Pancreas (tissue), 10 donors: ENCODE measurements around the gene RNPEPL1. TPM values are rescaled to one million over a fixed set of nuclear protein-coding genes. Genes with fewer than 3 reads are reported as not detected.

Experiments used
- ATAC-seq, 4 donors: fragments of 200-7000 bp; cut with Tn5 transposase; one replicate each; pipeline versions ENCODE4 v1.8.0 to v1.9.1; 2020; ENCODE audit warnings: mild to moderate bottlenecking in 4 of 4, moderate library complexity in 4 of 4
- DNase-seq, 6 donors: peaks; one replicate each; pipeline ENCODE4 v3.0.0-alpha.2; 2020
- FAIRE-seq: peaks from 2 replicates; lab custom pipeline; 2012; peaks lifted over from hg19 to GRCh38; lab: Jason Lieb, UNC
- H3K27ac ChIP-seq, 4 donors: fragments of 200-600 bp; sonication (generic); 1 replicate in 3 of 4; 2 replicates in 1 of 4; pipeline versions ENCODE4 v1.5.0 to v1.8.0; 2020
- H3K27me3 ChIP-seq, 4 donors: fragments of 200-600 bp; one replicate each; pipeline ENCODE4 v1.8.0; 2021
- H3K36me3 ChIP-seq, 3 donors: fragments of 200-600 bp; sonication (generic) in 1 of 3; one replicate each; pipeline versions ENCODE4 v1.5.0 to v1.8.0; 2020 to 2021
- H3K4me1 ChIP-seq, 3 donors: fragments of 200-600 bp; one replicate each; pipeline ENCODE4 v1.8.0; 2021
- H3K4me3 ChIP-seq, 4 donors: fragments of 200-600 bp; sonication (generic) in 2 of 4; one replicate each; pipeline versions ENCODE4 v1.5.0 to v1.8.0; 2020 to 2021
- H3K9me3 ChIP-seq, 4 donors: fragments of 200-600 bp; one replicate each; pipeline ENCODE4 v1.8.0; 2021
- CTCF ChIP-seq, 4 donors: fragments of 200-600 bp; sonication (generic) in 3 of 4; IDR thresholded peaks; one replicate each; pipeline versions ENCODE4 v1.5.0 to v1.8.0; 2021; ENCODE audit warnings: antibody characterized with exemption in 4 of 4
- WGBS, 2 donors: extraction: QIAGEN DNeasy Blood & Tissue Kit; methylation state at CpG; one replicate each; pipeline ENCODE4 v1.1.7; 2013; 5-methylcytosine and 5-hydroxymethylcytosine counted together
- intact Hi-C, 3 donors: fragments of 100-400 bp; cut with DNase I; formaldehyde crosslinking; loops; one replicate each; pipeline versions ENCODE4 v1.11.1 to v1.14.2; 2022
- polyA plus RNA-seq, 2 donors: library from polyadenylated mRNA; stranded (reverse); fragments of 200-250 nt; gene quantifications; one replicate each; pipeline ENCODE4 v1.2.3, GENCODE V29; 2013
- total RNA-seq, 6 donors: library from RNA; stranded (reverse); fragmentation: NEBNext Ultra II Directional in 4 of 6; extraction: Animal tissue kit (Norgen Biotek cat#: 25700) in 4 of 6; gene quantifications; one replicate each; pipeline versions ENCODE4 v1.2.1 to v1.2.4, GENCODE V29; 2021 to 2023
- donor health status: healthy with polysubstance abuse.
- donor health status: DM: no; HTN: no; CAD: no; lungs with moderate emphysema.
- donor health status: DM: no; HTN: no; CAD: no.
- donor health status: control.
- donor health status: control.
- donor health status: Bipolar disorder and iron deficiency.
- donor health status: DM: yes; HTN: yes; CAD: no.
- donor health status: DM: no; HTN: no; CAD: no.
- donor health status: DM: no; HTN: no; CAD: no.
- donor health status: DM: yes; HTN: yes; CAD: no.

Gene RNPEPL1
- total and polyA plus RNA-seq, 8 donors: 37.1 to 195 (median 43.9) TPM

- ATAC-seq (no peak), DNase-seq (no peak), FAIRE-seq (no peak)
- Histone ChIP-seq H3K4me3 (no peak overlapping the region), H3K4me1 (no peaks in the 10 kb centered on the region), H3K27ac (no peak overlapping the region), H3K36me3 (no peaks in the 10 kb centered on the region), H3K27me3 (no peaks in the 10 kb centered on the region), H3K9me3 (no peaks in the 10 kb centered on the region)
- no peak for TF ChIP-seq CTCF (IDR thresholded peaks at IDR 0.05)
- intact Hi-C loops: no loop called here
- 73 to 74% methylated on average over 5 of the region's 5 CpGs for WGBS, 2 donors
These were observed 61.3 kb downstream of the RNPEPL1 start for GRCh38 chr2:240629619-240629967.

DNA sequence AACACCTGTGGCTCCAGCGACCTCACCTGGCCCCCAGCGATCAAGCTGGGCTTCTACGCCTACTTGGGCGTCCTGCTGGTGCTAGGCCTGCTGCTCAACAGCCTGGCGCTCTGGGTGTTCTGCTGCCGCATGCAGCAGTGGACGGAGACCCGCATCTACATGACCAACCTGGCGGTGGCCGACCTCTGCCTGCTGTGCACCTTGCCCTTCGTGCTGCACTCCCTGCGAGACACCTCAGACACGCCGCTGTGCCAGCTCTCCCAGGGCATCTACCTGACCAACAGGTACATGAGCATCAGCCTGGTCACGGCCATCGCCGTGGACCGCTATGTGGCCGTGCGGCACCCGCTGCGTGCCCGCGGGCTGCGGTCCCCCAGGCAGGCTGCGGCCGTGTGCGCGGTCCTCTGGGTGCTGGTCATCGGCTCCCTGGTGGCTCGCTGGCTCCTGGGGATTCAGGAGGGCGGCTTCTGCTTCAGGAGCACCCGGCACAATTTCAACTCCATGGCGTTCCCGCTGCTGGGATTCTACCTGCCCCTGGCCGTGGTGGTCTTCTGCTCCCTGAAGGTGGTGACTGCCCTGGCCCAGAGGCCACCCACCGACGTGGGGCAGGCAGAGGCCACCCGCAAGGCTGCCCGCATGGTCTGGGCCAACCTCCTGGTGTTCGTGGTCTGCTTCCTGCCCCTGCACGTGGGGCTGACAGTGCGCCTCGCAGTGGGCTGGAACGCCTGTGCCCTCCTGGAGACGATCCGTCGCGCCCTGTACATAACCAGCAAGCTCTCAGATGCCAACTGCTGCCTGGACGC, 61.9 kb downstream of the RNPEPL1 start:
- ATAC-seq: no peak
- Histone ChIP-seq H3K27me3 (no peaks in the 10 kb centered on the region), H3K4me3 (no peak overlapping the region), H3K9me3 (no peaks in the 10 kb centered on the region), H3K36me3 (no peaks in the 10 kb centered on the region), H3K4me1 (no peaks in the 10 kb centered on the region), H3K27ac (no peak overlapping the region)
- WGBS, 2 donors: 84 to 87% methylated on average over 50 of the region's 50 CpGs
- FAIRE-seq: no peak
- DNase-seq: peak in 3 of 6 donors; percentile 15 to 65 (median 57)
- intact Hi-C loops: no loop called here
- TF ChIP-seq CTCF (IDR thresholded peaks at IDR 0.05): no peak

Other genes starting within 250 kb of the RNPEPL1 start
- gene GPC1, start 132.8 kb upstream of the RNPEPL1 start, total RNA-seq: 10 to 100 TPM; 11.7 to 37.6 (median 16.3) TPM
- gene GPC1, start 132.8 kb upstream of the RNPEPL1 start, polyA plus RNA-seq: 10 to 100 TPM; 23.2 to 27.5 TPM
- 10 to 100 TPM in 4 of 6 donors, 1 to 10 TPM in 2; 6.9 to 11.8 (median 10.3) TPM for gene ANKMY1, start 10.5 kb upstream of the RNPEPL1 start, total RNA-seq
- 10 to 100 TPM; 11.3 to 20.1 TPM for gene ANKMY1, start 10.5 kb upstream of the RNPEPL1 start, polyA plus RNA-seq
- gene DUSP28, start 8.1 kb upstream of the RNPEPL1 start, total RNA-seq: 1 to 10 TPM; 1.6 to 3.5 (median 2.4) TPM
- gene DUSP28, start 8.1 kb upstream of the RNPEPL1 start, polyA plus RNA-seq: 1 to 10 TPM; 2.6 to 5.0 TPM
- gene CAPN10, start 18.2 kb downstream of the RNPEPL1 start, total RNA-seq: 10 to 100 TPM in 3 of 6 donors, 1 to 10 TPM in 3; 8.6 to 19.0 (median 10.9) TPM
- gene CAPN10, start 18.2 kb downstream of the RNPEPL1 start, polyA plus RNA-seq: 10 to 100 TPM; 47.0 to 49.3 TPM
- 1 to 10 TPM in 2 of 6 donors, under 1 TPM in 4; 0.35 to 1.4 (median 0.84) TPM for gene GPR35, start 57.0 kb downstream of the RNPEPL1 start, total RNA-seq
- 1 to 10 TPM; 4.1 to 4.6 TPM for gene GPR35, start 57.0 kb downstream of the RNPEPL1 start, polyA plus RNA-seq
- gene AQP12B, start 114.4 kb downstream of the RNPEPL1 start, total RNA-seq: 100 to 1,000 TPM in 4 of 6 donors, 10 to 100 TPM in 2; 54.2 to 240 (median 132) TPM
- 100 to 1,000 TPM; 158 to 217 TPM for gene AQP12B, start 114.4 kb downstream of the RNPEPL1 start, polyA plus RNA-seq
- 100 to 1,000 TPM in 4 of 6 donors, 10 to 100 TPM in 2; 46.6 to 163 (median 104) TPM for gene AQP12A, start 123.4 kb downstream of the RNPEPL1 start, total RNA-seq
- 100 to 1,000 TPM; 284 to 744 TPM for gene AQP12A, start 123.4 kb downstream of the RNPEPL1 start, polyA plus RNA-seq